Nephron (organoid): ENCODE measurements around the gene GPSM3.

Source experiments
- H3K27ac Mint-ChIP-seq, 3 experiments: 2 replicates each; pipeline ENCODE4 v1.8.0; 2020; ENCODE audit warnings: mixed read lengths in 3 of 3, mild to moderate bottlenecking in 2 of 3, moderate library complexity in 1 of 3
- H3K27me3 Mint-ChIP-seq: 2 replicates; pipeline ENCODE4 v1.8.0; 2021; ENCODE audit warnings: low read depth, mild to moderate bottlenecking, moderate library complexity, mixed read lengths
- H3K36me3 Mint-ChIP-seq: 2 replicates; pipeline ENCODE4 v1.8.0; 2020; ENCODE audit warnings: low read depth, mixed read lengths
- H3K4me1 Mint-ChIP-seq: 2 replicates; pipeline ENCODE4 v1.8.0; 2020; ENCODE audit warnings: mixed read lengths
- H3K4me3 Mint-ChIP-seq, 3 experiments: 2 replicates each; pipeline ENCODE4 v1.8.0; 2020; ENCODE audit warnings: mild to moderate bottlenecking in 3 of 3, mixed read lengths in 3 of 3, moderate library complexity in 2 of 3
- H3K9me3 Mint-ChIP-seq: 2 replicates; pipeline ENCODE4 v1.8.0; 2020; ENCODE audit warnings: mixed read lengths
- TF ChIP-seq, protein P1 (sequence below), 3 experiments: fragments of 200-600 bp; sonication (generic); IDR thresholded peaks; one replicate each; pipeline ENCODE4 v1.5.0; 2021; ENCODE audit warnings: antibody characterized with exemption in 3 of 3; ENCODE audit not compliant: unreplicated experiment in 3 of 3

The GPSM3 gene

DNA sequence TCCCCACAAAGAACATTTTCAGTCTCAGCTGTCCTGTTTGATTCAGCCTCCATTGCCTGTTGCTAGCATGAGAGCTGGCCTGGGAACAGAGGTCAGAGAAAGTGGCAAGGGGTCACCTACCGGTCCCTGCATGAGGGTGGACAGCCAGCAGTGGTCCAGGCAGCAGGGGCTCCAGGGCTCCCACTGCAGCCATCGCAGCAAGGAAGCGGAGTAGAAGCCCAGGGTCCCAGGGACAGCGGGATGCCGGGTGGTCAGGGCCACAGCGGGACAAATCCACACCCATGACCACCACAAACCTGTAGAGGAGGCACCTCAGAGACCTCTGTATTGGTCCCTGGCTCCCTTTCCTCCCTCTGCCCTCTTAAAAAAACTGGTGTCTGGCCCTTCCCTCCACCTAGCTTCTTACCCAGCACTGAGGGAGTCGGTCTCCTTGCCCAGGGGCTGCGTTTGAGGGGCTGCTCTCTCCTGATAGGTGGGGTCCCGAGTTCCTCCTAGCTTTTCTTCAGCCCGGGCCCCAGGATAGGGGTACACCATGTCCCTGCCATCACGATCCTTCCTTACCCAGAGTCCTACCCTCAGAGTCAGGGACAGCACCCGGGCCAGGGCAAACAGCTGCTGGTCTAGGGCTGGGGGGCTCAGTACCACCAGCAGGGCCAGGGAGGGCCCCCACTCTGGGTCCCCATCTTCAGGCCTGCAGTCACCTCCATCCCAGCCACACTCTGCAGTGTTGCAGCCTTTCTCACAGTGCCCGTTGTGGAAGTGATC lies 8.4 kb upstream of the GPSM3 start:
- Mint-ChIP-seq H3K27ac (peak overlapping the region in 1 of 3 experiments; percentile 7), H3K36me3 (no peaks in the 10 kb centered on the region), H3K27me3 (peaks cover 11% of the 10 kb centered on the region), H3K4me3 (no peak overlapping the region), H3K4me1 (peaks cover 26% of the 10 kb centered on the region), H3K9me3 (no peaks in the 10 kb centered on the region)
- TF ChIP-seq, protein P1, sequence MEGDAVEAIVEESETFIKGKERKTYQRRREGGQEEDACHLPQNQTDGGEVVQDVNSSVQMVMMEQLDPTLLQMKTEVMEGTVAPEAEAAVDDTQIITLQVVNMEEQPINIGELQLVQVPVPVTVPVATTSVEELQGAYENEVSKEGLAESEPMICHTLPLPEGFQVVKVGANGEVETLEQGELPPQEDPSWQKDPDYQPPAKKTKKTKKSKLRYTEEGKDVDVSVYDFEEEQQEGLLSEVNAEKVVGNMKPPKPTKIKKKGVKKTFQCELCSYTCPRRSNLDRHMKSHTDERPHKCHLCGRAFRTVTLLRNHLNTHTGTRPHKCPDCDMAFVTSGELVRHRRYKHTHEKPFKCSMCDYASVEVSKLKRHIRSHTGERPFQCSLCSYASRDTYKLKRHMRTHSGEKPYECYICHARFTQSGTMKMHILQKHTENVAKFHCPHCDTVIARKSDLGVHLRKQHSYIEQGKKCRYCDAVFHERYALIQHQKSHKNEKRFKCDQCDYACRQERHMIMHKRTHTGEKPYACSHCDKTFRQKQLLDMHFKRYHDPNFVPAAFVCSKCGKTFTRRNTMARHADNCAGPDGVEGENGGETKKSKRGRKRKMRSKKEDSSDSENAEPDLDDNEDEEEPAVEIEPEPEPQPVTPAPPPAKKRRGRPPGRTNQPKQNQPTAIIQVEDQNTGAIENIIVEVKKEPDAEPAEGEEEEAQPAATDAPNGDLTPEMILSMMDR (IDR thresholded peaks at IDR 0.05; ENCODE audit: unreplicated experiment in 3 of 3): no peak

DNA sequence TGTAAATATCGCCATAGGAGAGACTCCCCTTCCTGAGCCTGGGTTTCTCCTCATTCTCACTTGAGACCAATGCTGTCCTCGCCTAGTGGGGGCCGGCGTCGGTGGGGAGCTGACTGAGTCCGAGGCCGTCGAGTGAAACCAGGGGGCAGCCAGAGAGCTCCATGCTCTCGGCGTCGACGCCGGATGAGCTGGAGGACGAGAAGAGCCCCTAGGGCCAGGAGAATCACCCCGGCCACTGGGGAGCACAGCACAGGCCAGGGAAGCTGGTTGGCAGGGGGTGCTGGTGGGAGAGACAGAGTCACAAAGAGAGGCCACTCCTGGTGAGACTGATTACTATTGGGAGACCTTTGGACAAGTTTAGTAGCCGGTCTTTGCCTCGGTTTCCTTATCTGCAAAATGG lies 6.4 kb upstream of the GPSM3 start:
- H3K27ac Mint-ChIP-seq: peak overlapping the region in 2 of 3 experiments; percentile 99 to 100
- H3K9me3 Mint-ChIP-seq: no peaks in the 10 kb centered on the region
- no peaks in the 10 kb centered on the region for H3K36me3 Mint-ChIP-seq
- H3K4me1 Mint-ChIP-seq: peaks cover 36% of the 10 kb centered on the region
- H3K27me3 Mint-ChIP-seq: no peaks in the 10 kb centered on the region
- TF ChIP-seq, protein P1 (IDR thresholded peaks at IDR 0.05; ENCODE audit: unreplicated experiment in 3 of 3): no peak
- peak overlapping the region in 2 of 3 experiments; percentile 41 to 51 for H3K4me3 Mint-ChIP-seq

DNA sequence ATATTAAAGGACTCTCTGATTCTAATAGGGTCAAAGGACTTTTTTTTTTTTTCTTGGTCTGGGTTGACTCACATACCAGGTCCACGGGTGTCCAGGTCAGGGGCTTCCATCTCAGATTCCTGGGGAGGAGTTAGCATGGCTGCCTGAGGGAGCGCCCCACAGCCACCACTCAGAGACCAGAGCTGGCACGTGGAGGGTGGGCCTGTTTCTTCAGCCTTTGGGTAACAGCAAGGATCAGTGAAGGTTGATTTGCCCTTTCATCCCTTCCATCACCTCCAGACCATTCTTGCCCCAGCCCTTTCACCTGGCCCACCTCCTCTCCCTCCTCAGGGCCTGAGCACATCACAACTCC lies 5.9 kb upstream of the GPSM3 start:
- H3K36me3 Mint-ChIP-seq: no peaks in the 10 kb centered on the region
- H3K4me3 Mint-ChIP-seq: peak overlapping the region; percentile 41 to 51 (median 41)
- peak overlapping the region; percentile 22 to 100 (median 99) for H3K27ac Mint-ChIP-seq
- peaks cover 38% of the 10 kb centered on the region for H3K4me1 Mint-ChIP-seq
- TF ChIP-seq, protein P1 (IDR thresholded peaks at IDR 0.05; ENCODE audit: unreplicated experiment in 3 of 3): no peak
- no peaks in the 10 kb centered on the region for H3K9me3 Mint-ChIP-seq
- no peaks in the 10 kb centered on the region for H3K27me3 Mint-ChIP-seq

DNA sequence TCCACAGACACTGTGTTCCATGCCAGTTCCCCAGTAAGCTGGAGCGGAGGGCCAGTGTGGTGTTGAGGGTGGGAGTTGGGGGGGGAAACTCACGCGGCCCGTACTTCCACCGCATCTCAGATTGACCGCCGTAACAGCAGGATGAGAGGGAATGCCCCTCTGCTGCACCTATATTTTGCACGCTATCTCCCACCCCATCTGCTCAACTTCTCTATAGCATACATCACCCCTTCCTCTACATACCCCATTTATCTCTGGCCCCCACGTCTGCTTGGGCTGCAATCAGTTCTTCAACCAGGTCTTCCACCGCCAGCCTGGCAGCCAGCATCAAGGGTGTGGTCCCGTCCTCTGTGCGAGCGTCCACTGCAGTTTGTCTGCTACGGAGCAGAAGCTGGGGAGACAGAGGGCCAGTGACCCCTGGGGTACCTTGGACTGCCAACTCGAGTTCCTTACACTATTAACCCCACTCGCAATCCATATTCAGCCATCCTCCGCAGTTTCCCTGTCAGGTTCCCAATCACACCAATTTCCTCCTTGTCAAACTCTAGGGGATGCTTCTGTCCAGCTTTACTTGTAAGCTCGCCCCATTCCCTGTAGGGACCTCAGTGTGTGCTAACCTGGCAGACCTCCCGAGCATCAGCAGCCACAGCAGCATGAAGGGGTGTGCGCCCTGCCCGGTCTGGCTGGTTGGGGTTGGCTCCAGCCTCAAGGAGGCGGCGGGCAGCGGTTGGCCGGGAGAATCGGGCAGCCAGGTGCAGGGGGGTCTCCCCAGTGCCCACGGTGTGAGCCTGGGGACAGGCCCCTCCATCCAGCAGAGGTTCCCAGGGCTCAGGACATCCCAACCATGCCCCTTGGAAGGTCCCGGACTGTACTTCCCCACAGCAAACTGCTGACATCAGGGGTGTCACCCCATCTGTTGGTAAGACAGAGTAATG lies 4.5 kb upstream of the GPSM3 start:
- no peaks in the 10 kb centered on the region for H3K27me3 Mint-ChIP-seq
- no peaks in the 10 kb centered on the region for H3K9me3 Mint-ChIP-seq
- no peaks in the 10 kb centered on the region for H3K36me3 Mint-ChIP-seq
- H3K27ac Mint-ChIP-seq: peak overlapping the region; percentile 99 to 100 (median 100)
- TF ChIP-seq, protein P1 (IDR thresholded peaks at IDR 0.05; ENCODE audit: unreplicated experiment in 3 of 3): no peak
- H3K4me1 Mint-ChIP-seq: peaks cover 38% of the 10 kb centered on the region
- peak overlapping the region; percentile 97 to 99 (median 98) for H3K4me3 Mint-ChIP-seq

DNA sequence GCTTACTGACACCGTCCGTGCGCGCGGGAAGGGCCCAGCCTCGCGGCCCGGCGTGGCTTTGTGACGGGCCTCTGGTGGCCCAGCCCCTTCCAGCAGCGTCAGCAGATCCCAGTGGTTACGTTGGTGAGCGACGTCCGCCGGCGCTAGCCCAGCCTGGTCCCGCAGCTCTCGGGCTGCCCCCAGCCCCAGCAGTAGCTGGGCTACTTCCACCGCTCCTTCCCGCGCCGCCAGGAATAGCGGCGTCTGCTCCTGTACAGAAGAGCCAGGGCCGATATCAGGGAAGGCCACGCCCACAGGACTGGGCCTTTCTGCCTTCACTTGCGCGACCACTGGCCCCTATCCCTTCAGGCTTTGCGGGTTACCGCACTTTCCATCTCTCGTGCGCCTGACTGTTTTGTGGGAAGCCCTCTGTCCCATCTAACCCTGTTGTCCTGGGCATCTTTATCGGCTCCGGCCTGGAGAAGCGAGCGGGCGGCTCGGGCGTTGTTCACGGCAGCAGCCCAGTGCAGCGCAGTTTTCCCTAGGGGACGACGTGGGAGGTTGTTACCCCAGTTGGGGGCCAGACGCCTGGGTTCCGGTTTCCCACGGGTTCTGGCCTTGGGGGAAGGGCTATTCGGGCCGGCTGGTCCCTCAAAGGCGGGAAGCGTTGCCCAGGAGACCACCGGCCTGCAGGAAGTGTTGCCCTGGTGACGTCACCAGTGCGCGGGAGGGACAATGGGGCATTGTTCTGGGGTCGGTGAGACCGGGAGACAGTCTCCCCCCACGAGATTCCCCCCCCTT lies 3.6 kb upstream of the GPSM3 start:
- H3K9me3 Mint-ChIP-seq: no peaks in the 10 kb centered on the region
- H3K4me1 Mint-ChIP-seq: peaks cover 43% of the 10 kb centered on the region
- TF ChIP-seq, protein P1 (IDR thresholded peaks at IDR 0.05; ENCODE audit: unreplicated experiment in 3 of 3): no peak
- H3K4me3 Mint-ChIP-seq: peak overlapping the region; percentile 97 to 99 (median 98)
- no peaks in the 10 kb centered on the region for H3K36me3 Mint-ChIP-seq
- H3K27me3 Mint-ChIP-seq: no peaks in the 10 kb centered on the region
- peak overlapping the region; percentile 99 to 100 (median 100) for H3K27ac Mint-ChIP-seq
